ENCODE data around the gene TRAPPC10.
"Not testable (repeated sequence)": the region's sequence is repeated elsewhere in the genome, so short reads cannot be mapped to it uniquely, and the experiment has no call there.

Gene TRAPPC10

GRCh38 chr21:44154816-44155230 is 142.7 kb downstream of the TRAPPC10 start:
- not testable (repeated sequence) for DNase-seq

- not testable (repeated sequence) for DNase-seq
Observed at GRCh38 chr21:44155231-44155993, 143.3 kb downstream of the TRAPPC10 start.

- DNase-seq: not testable (repeated sequence)
Observed at GRCh38 chr21:44155994-44156380, 143.9 kb downstream of the TRAPPC10 start.

Measured in DMS79 treated with DMSO at 0.1 percent for 48 hours (cell line).